Stimulated activated CD4-positive, alpha-beta T cell treated with anti-CD3 and anti-CD28 coated beads, Interleukin-1b, Interleukin-23, amount 100 ng/mL, for 1 hour (primary cell): ENCODE measurements around the gene SCMH1.

Experiments
- DNase-seq, 2 donors: peaks; one replicate each; pipeline ENCODE4 v3.0.0-alpha.2; 2020; ENCODE audit warnings: low read depth in 2 of 2

Gene SCMH1

GRCh38 chr1:41098730-41099460 lies 143.2 kb downstream of the SCMH1 start:
- no peak for DNase-seq

- no peak for DNase-seq
These were observed 145.0 kb downstream of the SCMH1 start for GRCh38 chr1:41097105-41097504.

GRCh38 chr1:41093826-41094225 lies 148.3 kb downstream of the SCMH1 start:
- DNase-seq, result no peak

GRCh38 chr1:41086921-41087320 lies 155.2 kb downstream of the SCMH1 start:
- no peak for DNase-seq

- DNase-seq, result no peak
These were observed 163.5 kb downstream of the SCMH1 start for GRCh38 chr1:41078616-41079015.

GRCh38 chr1:41078193-41078592 lies 163.9 kb downstream of the SCMH1 start:
- DNase-seq, result no peak

- no peak for DNase-seq
These were observed 168.1 kb downstream of the SCMH1 start for GRCh38 chr1:41073971-41074370.

GRCh38 chr1:41072051-41072450 lies 170.1 kb downstream of the SCMH1 start:
- no peak for DNase-seq

GRCh38 chr1:41056907-41057306 lies 185.2 kb downstream of the SCMH1 start:
- DNase-seq, result no peak

GRCh38 chr1:41053316-41053715 lies 188.8 kb downstream of the SCMH1 start:
- no peak for DNase-seq

GRCh38 chr1:41051022-41051421 lies 191.1 kb downstream of the SCMH1 start:
- DNase-seq, result no peak

GRCh38 chr1:41048540-41048939 lies 193.6 kb downstream of the SCMH1 start:
- no peak for DNase-seq

- DNase-seq, result no peak
These were observed 195.7 kb downstream of the SCMH1 start for GRCh38 chr1:41046347-41046775.

GRCh38 chr1:41045740-41046139 lies 196.4 kb downstream of the SCMH1 start:
- no peak for DNase-seq

GRCh38 chr1:41044187-41044586 lies 197.9 kb downstream of the SCMH1 start:
- DNase-seq, result no peak

- no peak for DNase-seq
These were observed 200.4 kb downstream of the SCMH1 start for GRCh38 chr1:41041614-41042270.

GRCh38 chr1:41038110-41038509 lies 204.0 kb downstream of the SCMH1 start:
- no peak for DNase-seq

GRCh38 chr1:41037116-41037903 lies 204.8 kb downstream of the SCMH1 start:
- DNase-seq, result no peak

- DNase-seq, result no peak
These were observed 208.8 kb downstream of the SCMH1 start for GRCh38 chr1:41033272-41033671.

- no peak for DNase-seq
These were observed 210.0 kb downstream of the SCMH1 start for GRCh38 chr1:41032147-41032546.

GRCh38 chr1:41030872-41031616 lies 211.1 kb downstream of the SCMH1 start:
- no peak for DNase-seq
